HEK293 (cell line): ENCODE measurements around the gene PCOLCE2.

ENCODE experiments used
- CTCF ChIA-PET: fragments of 350-600 bp; formaldehyde crosslinking; extraction: SDS; loops from one replicate; lab custom pipeline; 2021; ENCODE audit warnings: antibody characterized with exemption; lab: Yijun Ruan, JAX
- POLR2A ChIA-PET: fragments of 300-600 bp; formaldehyde crosslinking; extraction: SDS; loops from one replicate; lab custom pipeline; 2020; ENCODE audit warnings: antibody characterized with exemption, inconsistent platforms; lab: Yijun Ruan, JAX
- H3K27ac ChIP-seq: fragments of 200-500 bp; sonication (Bioruptor generic); 2 replicates; pipeline ENCODE4 v1.5.1; 2014; ENCODE audit warnings: low read depth, low read length, control low read depth, inconsistent platforms; ENCODE audit errors: extremely low read depth
- H3K36me3 ChIP-seq, 2 experiments: fragments of 200-500 bp in 1 of 2; sonication (Bioruptor generic) in 1 of 2; 1 replicate in 1 of 2; 2 replicates in 1 of 2; pipeline ENCODE4 v1.5.1; 2014 to 2017; ENCODE audit warnings: inconsistent platforms in 2 of 2, low read length in 2 of 2; ENCODE audit not compliant: control insufficient read depth in 2 of 2, insufficient read depth in 1 of 2
- H3K4me1 ChIP-seq: fragments of 200-500 bp; sonication (Bioruptor generic); 2 replicates; pipeline ENCODE4 v1.5.1; 2014; ENCODE audit warnings: mild to moderate bottlenecking, low read length, inconsistent platforms; ENCODE audit not compliant: control insufficient read depth, insufficient read depth
- H3K4me3 ChIP-seq: 2 replicates; pipeline ENCODE4 v1.5.1; 2011; ENCODE audit warnings: low read depth, mild to moderate bottlenecking, control low read depth, low read length, moderate library complexity
- H3K9me3 ChIP-seq: fragments of 200-500 bp; sonication (Bioruptor generic); 2 replicates; pipeline ENCODE4 v1.5.1; 2014; ENCODE audit warnings: low read depth, low read length, inconsistent platforms; ENCODE audit not compliant: control insufficient read depth, insufficient read depth
- HOXD13 ChIP-seq: sonication (generic); formaldehyde crosslinking; IDR thresholded peaks from 2 replicates; pipeline ENCODE4 v1.8.0; 2022; ENCODE audit warnings: missing genetic modification reagents, borderline replicate concordance
- PRDM1 ChIP-seq: fragments of 450-650 bp; formaldehyde crosslinking; IDR thresholded peaks from 2 replicates; pipeline ENCODE4; 2016; ENCODE audit warnings: missing biosample characterization, missing genetic modification characterization
- SCRT2 ChIP-seq: fragments of 450-650 bp; formaldehyde crosslinking; IDR thresholded peaks from 2 replicates; pipeline ENCODE4 v1.5.1; 2016; ENCODE audit warnings: missing biosample characterization, missing genetic modification characterization
- ZFP69B ChIP-seq: fragments of 450-650 bp; formaldehyde crosslinking; IDR thresholded peaks from 2 replicates; pipeline ENCODE4 v1.5.1; 2016; ENCODE audit warnings: missing biosample characterization, missing genetic modification characterization
- ZNF112 ChIP-seq: fragments of 450-650 bp; formaldehyde crosslinking; IDR thresholded peaks from 2 replicates; pipeline ENCODE4 v1.5.0; 2017; ENCODE audit warnings: missing biosample characterization, missing genetic modification characterization
- ZNF37A ChIP-seq: fragments of 450-650 bp; IDR thresholded peaks from 2 replicates; pipeline ENCODE4 v1.5.1; 2018; ENCODE audit warnings: missing biosample characterization, missing genetic modification characterization
- ZNF404 ChIP-seq: fragments of 450-650 bp; formaldehyde crosslinking; IDR thresholded peaks from 2 replicates; pipeline ENCODE4 v1.5.1; 2017; ENCODE audit warnings: missing biosample characterization, missing genetic modification characterization
- ZNF530 ChIP-seq: fragments of 450-650 bp; formaldehyde crosslinking; IDR thresholded peaks from 2 replicates; pipeline ENCODE4 v1.5.1; 2016; ENCODE audit warnings: low read depth, missing biosample characterization, missing genetic modification characterization
- ZNF548 ChIP-seq: fragments of 450-650 bp; formaldehyde crosslinking; IDR thresholded peaks from 2 replicates; pipeline ENCODE4 v1.5.1; 2016; ENCODE audit warnings: missing biosample characterization, missing genetic modification characterization
- ZNF549 ChIP-seq: fragments of 450-650 bp; IDR thresholded peaks from 2 replicates; pipeline ENCODE4 v1.5.1; 2018; ENCODE audit warnings: missing biosample characterization, missing genetic modification characterization, mild to moderate bottlenecking, inconsistent platforms, moderate library complexity
- ZNF621 ChIP-seq: fragments of 450-650 bp; formaldehyde crosslinking; IDR thresholded peaks from 2 replicates; pipeline ENCODE4 v1.5.1; 2017; ENCODE audit warnings: missing biosample characterization, missing genetic modification characterization
- ZNF76 ChIP-seq: fragments of 450-650 bp; formaldehyde crosslinking; IDR thresholded peaks from 2 replicates; pipeline ENCODE4; 2016; ENCODE audit warnings: low read depth, missing biosample characterization, missing genetic modification characterization, borderline replicate concordance
- ZNF837 ChIP-seq: fragments of 450-650 bp; formaldehyde crosslinking; IDR thresholded peaks from 2 replicates; pipeline ENCODE4 v1.5.1; 2016; ENCODE audit warnings: missing biosample characterization, missing genetic modification characterization
- TF ChIP-seq, protein P1 (sequence below): fragments of 450-650 bp; formaldehyde crosslinking; IDR thresholded peaks from 2 replicates; pipeline ENCODE4 v1.5.1; 2017; ENCODE audit warnings: missing biosample characterization, missing genetic modification characterization
- TF ChIP-seq, protein P2 (sequence below): fragments of 450-650 bp; formaldehyde crosslinking; IDR thresholded peaks from 2 replicates; pipeline ENCODE4 v1.5.1; 2016; ENCODE audit warnings: missing biosample characterization, missing genetic modification characterization
- TF ChIP-seq, protein P3 (sequence below): fragments of 450-650 bp; formaldehyde crosslinking; IDR thresholded peaks from 2 replicates; pipeline ENCODE4 v1.5.1; 2016; ENCODE audit warnings: missing biosample characterization, missing genetic modification characterization
- TF ChIP-seq, protein P4 (sequence below): fragments of 450-650 bp; formaldehyde crosslinking; IDR thresholded peaks from 2 replicates; pipeline ENCODE4 v1.5.1; 2017; ENCODE audit warnings: missing biosample characterization, missing genetic modification characterization
- TF ChIP-seq, protein P5 (sequence below): fragments of 450-650 bp; formaldehyde crosslinking; IDR thresholded peaks from 2 replicates; pipeline ENCODE4 v1.5.1; 2016; ENCODE audit warnings: missing biosample characterization, missing genetic modification characterization
- TF ChIP-seq, protein P6 (sequence below): fragments of 450-650 bp; formaldehyde crosslinking; IDR thresholded peaks from 2 replicates; pipeline ENCODE4 v1.5.1; 2016; ENCODE audit warnings: missing biosample characterization, missing genetic modification characterization, low read depth

PCOLCE2 gene

DNA sequence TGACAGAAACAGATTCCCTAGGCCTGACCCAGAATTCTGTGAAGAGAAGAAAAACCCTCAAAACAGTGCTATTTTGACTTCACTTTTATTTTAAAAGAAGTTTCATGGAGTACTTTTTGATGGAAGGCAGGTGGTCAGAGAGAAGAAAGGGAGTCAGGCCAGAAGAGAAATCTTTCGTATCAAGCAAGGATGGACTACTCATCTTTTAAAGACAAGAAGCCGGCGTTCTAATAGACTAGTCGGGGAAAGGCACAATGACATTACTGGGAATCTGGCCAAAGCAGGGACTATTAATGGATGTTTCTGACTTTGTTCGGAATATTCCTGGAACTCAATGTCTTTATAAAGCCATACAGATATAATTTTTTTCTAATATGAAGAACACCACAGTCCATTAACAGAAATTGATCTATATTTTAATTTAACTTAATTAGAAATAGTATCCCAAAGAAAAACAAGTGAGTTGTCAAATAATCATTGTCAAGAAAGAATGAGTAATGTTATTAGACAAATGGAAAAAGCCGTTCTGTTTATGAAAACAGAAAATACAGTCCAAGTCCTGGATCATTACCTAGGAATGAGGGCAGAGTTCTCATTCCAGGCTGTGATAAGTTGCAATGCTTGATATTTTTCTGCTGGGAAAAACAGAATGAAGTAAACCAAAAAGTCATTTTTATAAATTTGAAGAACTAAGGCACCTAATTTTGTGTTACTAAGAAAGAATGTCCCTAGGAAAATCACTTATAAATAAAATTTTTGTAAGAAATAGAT is 23.7 kb upstream of the PCOLCE2 start (continued):
- TF ChIP-seq, protein P1, sequence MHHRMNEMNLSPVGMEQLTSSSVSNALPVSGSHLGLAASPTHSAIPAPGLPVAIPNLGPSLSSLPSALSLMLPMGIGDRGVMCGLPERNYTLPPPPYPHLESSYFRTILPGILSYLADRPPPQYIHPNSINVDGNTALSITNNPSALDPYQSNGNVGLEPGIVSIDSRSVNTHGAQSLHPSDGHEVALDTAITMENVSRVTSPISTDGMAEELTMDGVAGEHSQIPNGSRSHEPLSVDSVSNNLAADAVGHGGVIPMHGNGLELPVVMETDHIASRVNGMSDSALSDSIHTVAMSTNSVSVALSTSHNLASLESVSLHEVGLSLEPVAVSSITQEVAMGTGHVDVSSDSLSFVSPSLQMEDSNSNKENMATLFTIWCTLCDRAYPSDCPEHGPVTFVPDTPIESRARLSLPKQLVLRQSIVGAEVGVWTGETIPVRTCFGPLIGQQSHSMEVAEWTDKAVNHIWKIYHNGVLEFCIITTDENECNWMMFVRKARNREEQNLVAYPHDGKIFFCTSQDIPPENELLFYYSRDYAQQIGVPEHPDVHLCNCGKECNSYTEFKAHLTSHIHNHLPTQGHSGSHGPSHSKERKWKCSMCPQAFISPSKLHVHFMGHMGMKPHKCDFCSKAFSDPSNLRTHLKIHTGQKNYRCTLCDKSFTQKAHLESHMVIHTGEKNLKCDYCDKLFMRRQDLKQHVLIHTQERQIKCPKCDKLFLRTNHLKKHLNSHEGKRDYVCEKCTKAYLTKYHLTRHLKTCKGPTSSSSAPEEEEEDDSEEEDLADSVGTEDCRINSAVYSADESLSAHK, result no peak
- TF ChIP-seq, protein P2, sequence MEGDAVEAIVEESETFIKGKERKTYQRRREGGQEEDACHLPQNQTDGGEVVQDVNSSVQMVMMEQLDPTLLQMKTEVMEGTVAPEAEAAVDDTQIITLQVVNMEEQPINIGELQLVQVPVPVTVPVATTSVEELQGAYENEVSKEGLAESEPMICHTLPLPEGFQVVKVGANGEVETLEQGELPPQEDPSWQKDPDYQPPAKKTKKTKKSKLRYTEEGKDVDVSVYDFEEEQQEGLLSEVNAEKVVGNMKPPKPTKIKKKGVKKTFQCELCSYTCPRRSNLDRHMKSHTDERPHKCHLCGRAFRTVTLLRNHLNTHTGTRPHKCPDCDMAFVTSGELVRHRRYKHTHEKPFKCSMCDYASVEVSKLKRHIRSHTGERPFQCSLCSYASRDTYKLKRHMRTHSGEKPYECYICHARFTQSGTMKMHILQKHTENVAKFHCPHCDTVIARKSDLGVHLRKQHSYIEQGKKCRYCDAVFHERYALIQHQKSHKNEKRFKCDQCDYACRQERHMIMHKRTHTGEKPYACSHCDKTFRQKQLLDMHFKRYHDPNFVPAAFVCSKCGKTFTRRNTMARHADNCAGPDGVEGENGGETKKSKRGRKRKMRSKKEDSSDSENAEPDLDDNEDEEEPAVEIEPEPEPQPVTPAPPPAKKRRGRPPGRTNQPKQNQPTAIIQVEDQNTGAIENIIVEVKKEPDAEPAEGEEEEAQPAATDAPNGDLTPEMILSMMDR, result no peak

DNA sequence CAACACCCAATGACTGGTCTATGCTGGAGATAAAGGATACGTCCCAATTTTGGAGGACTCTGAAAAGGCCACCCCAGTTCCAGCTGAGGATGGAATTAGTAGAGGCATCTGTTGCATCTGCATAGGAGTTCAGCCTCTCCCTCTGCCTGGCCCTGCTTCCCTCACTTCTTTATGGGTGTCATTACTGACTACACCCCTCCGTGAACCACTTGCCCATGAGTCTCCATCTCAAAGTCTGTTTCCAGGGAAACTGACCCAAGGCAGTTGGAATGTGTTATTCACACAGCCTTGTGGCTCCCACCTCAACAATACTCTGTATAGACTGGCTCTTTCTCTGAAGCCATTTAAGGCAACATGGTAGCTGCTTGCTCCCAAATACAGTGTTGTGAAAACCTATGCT is 21.4 kb upstream of the PCOLCE2 start:
- Histone ChIP-seq H3K27ac (no peak overlapping the region), H3K9me3 (no peaks in the 10 kb centered on the region), H3K36me3 (no peaks in the 10 kb centered on the region), H3K4me3 (no peak overlapping the region), H3K4me1 (no peaks in the 10 kb centered on the region)
- TF ChIP-seq SCRT2 (tag by site-specific recombination) (0 out of 2 replicates have a peak, but pooled peaks have one; percentile 24), PRDM1 (tag by site-specific recombination) (no peak)
- ChIA-PET CTCF (interaction anchor here (1.2 kb wide), 1 partner anchor 82 kb away, joined by 4 read pairs; no protein-coding TSS in a partner anchor), POLR2A (no interaction called here)

DNA sequence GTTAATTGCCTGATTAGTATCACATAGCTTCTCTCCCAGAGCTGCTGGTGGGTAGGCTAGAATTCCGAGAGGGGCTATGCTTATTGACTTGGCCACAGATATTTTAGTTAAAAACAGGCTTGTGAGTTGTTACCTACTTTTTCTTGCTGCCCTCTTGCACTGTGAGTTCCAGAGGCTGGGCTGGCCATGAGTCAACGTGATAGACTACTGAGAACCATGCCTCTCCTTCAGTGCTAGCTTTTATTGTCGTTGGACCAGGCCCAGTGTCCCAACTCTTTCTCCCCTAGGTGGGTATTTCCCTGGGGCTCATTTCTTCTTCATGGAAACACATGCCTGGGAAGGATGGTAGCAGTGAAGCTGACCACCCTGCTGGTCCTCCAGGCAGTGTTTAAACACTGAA is 20.4 kb upstream of the PCOLCE2 start:
- no peak for TF ChIP-seq ZNF548 (tag by site-specific recombination)
- TF ChIP-seq, protein P3, sequence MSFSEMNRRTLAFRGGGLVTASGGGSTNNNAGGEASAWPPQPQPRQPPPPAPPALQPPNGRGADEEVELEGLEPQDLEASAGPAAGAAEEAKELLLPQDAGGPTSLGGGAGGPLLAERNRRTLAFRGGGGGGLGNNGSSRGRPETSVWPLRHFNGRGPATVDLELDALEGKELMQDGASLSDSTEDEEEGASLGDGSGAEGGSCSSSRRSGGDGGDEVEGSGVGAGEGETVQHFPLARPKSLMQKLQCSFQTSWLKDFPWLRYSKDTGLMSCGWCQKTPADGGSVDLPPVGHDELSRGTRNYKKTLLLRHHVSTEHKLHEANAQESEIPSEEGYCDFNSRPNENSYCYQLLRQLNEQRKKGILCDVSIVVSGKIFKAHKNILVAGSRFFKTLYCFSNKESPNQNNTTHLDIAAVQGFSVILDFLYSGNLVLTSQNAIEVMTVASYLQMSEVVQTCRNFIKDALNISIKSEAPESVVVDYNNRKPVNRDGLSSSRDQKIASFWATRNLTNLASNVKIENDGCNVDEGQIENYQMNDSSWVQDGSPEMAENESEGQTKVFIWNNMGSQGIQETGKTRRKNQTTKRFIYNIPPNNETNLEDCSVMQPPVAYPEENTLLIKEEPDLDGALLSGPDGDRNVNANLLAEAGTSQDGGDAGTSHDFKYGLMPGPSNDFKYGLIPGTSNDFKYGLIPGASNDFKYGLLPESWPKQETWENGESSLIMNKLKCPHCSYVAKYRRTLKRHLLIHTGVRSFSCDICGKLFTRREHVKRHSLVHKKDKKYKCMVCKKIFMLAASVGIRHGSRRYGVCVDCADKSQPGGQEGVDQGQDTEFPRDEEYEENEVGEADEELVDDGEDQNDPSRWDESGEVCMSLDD (tag by site-specific recombination), result no peak
- TF ChIP-seq ZNF621 (tag by site-specific recombination), result no peak
- TF ChIP-seq, protein P4, sequence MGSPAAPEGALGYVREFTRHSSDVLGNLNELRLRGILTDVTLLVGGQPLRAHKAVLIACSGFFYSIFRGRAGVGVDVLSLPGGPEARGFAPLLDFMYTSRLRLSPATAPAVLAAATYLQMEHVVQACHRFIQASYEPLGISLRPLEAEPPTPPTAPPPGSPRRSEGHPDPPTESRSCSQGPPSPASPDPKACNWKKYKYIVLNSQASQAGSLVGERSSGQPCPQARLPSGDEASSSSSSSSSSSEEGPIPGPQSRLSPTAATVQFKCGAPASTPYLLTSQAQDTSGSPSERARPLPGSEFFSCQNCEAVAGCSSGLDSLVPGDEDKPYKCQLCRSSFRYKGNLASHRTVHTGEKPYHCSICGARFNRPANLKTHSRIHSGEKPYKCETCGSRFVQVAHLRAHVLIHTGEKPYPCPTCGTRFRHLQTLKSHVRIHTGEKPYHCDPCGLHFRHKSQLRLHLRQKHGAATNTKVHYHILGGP (tag by site-specific recombination), result no peak
- no peak for TF ChIP-seq ZNF837 (tag by site-specific recombination)
- no peak for TF ChIP-seq ZNF549
- TF ChIP-seq ZNF530, result no peak
- TF ChIP-seq, protein P5, sequence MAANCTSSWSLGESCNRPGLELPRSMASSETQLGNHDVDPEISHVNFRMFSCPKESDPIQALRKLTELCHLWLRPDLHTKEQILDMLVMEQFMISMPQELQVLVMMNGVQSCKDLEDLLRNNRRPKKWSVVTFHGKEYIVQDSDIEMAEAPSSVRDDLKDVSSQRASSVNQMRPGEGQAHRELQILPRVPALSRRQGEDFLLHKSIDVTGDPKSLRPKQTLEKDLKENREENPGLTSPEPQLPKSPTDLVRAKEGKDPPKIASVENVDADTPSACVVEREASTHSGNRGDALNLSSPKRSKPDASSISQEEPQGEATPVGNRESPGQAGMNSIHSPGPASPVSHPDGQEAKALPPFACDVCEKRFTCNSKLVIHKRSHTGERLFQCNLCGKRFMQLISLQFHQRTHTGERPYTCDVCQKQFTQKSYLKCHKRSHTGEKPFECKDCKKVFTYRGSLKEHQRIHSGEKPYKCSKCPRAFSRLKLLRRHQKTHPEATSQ (tag by site-specific recombination), result no peak
- TF ChIP-seq ZFP69B (tag by site-specific recombination), result no peak
- no peak for TF ChIP-seq ZNF76 (tag by site-specific recombination)
- TF ChIP-seq, protein P6, sequence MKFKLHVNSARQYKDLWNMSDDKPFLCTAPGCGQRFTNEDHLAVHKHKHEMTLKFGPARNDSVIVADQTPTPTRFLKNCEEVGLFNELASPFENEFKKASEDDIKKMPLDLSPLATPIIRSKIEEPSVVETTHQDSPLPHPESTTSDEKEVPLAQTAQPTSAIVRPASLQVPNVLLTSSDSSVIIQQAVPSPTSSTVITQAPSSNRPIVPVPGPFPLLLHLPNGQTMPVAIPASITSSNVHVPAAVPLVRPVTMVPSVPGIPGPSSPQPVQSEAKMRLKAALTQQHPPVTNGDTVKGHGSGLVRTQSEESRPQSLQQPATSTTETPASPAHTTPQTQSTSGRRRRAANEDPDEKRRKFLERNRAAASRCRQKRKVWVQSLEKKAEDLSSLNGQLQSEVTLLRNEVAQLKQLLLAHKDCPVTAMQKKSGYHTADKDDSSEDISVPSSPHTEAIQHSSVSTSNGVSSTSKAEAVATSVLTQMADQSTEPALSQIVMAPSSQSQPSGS (tag by site-specific recombination), result no peak
- TF ChIP-seq HOXD13 (CRISPR knock-in tag), result no peak
- no peak for TF ChIP-seq SCRT2 (tag by site-specific recombination)
- TF ChIP-seq ZNF404 (tag by site-specific recombination), result no peak
- no peak for TF ChIP-seq ZNF112
- TF ChIP-seq ZNF37A (tag by site-specific recombination), result no peak
- POLR2A ChIA-PET, result no interaction called here
- Histone ChIP-seq H3K4me3 (no peak overlapping the region), H3K4me1 (no peaks in the 10 kb centered on the region), H3K36me3 (no peaks in the 10 kb centered on the region), H3K27ac (no peak overlapping the region), H3K9me3 (no peaks in the 10 kb centered on the region)
- CTCF ChIA-PET, result interaction anchor here (1.2 to 2.6 kb wide), 2 partner anchors 80 to 81 kb away, joined by 4 to 12 read pairs; no protein-coding TSS in a partner anchor
